ENCODE results near the gene KRT2.

KRT2 gene

DNA sequence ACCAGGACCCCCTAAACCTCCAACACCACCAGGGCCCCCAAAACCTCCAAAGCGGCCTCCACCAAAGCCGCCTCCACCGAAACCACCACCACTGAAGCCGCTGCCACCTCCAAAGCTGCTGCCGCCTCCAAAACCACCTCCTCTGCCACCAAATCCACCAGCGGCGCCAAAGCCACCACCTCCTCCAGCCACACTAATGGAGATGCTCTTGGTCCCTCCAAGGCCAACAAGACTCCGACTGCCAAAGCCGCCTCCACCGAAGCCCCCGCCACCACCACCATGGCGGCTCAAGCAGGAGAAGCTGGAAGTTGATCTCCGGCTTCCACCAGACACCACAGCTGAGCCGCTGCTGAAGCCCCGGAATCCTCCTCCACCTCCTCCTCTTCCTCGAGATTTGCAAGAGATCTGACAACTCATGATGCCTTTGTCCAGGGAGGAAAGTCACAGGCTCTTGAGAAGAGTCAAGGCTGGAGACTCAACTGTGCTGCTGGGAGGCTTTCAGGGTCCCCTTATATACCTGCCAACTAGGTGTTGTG, at the start of gene KRT2:
TSS of gene KRT2 (minus strand) at position 486 of the 536 bp plus-strand sequence. CDS start at position 417, 69 bp downstream.
- no peak for DNase-seq

DNA sequence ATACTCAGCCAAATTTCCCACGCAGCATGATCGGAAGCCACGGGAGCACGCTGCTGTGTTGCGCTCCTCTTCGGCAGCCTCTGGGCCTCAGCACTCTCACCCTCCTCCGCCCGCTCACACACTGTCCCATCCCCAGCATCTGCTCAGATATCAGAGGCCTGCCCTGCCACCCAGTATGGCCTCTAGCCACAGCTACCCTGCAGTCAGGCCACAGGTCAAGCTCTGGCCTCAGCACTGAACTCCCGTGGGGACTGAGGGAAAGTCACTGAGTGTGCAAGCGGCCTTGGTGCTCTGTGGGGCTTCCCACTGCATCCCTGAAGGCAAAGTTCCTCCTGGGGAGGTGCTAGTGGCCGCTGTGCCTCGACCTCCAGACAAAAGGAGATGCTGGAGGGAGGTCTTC, 49.3 kb upstream of the KRT2 start:
- no peak for DNase-seq

DNA sequence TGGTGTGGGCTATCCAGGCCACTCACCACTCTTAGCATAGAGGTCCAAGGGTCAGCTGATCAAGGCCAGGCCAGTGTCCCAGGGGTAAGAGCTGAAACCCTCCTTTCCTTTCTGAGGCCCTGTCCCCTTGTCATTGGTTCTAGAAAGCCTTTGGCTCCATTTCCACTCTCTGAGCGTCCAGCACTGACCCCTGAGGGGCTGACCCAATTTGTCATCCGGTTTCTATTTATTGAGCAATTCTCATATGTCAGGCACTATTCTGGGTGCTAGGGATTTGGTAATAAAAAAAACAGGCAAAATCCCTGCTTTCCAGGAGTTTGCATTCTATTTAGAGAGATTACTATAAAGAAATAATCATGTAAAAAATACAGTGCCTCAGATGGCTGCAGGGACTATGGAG, 47.9 kb upstream of the KRT2 start:
- DNase-seq: no peak

DNA sequence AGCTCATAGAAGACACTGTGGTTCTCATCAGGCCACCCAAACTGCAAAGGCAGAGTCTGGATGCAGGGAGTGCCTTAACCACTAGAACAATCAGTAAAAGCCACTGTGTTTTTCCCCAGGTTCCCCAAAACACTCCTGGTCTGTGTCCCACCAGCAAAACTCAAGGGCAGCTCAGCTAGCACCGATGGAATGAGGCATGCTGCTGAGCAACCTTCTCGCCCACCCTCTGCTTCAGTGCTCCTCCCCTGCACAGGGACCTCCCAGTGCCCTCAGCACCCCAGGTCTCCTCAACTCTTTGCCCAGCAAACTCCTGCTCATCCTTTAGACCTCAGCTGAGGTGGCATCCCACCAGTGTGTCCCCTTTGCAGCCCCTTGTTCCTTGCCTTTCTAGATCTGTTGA, 47.4 kb upstream of the KRT2 start:
- no peak for DNase-seq

DNA sequence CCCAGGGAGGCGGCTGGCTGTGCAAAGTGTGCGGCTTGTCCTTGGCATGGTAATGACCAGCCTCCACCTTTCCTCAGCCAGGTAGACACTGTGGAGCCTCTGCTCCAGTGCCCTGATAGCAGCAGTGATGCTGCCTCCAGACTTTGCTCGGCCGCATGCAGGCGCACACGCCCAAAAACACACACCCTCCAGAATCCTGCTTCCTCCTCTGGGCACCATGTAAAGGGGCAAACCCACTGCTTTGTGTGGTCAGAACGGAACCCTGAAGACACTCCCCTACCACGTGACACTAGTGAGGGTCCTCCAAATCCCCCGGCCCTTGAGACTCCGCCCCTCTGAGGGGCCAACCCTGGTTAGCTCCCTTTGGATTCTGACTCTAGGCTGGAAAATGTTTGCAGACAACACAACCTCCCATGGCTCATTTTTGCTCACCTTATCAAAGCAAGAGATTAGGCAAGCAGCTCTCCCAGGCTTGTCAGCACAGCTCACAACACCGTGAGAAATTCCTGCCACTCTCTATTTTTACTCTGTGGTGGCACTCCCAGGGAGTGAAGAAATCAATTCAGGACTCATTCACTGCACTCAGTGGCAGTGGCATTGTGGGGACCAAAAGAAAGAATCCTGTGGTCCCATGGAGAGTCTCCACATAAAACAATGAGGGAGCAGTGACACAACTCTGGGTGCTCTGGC, 46.8 kb upstream of the KRT2 start:
- DNase-seq: no peak

DNA sequence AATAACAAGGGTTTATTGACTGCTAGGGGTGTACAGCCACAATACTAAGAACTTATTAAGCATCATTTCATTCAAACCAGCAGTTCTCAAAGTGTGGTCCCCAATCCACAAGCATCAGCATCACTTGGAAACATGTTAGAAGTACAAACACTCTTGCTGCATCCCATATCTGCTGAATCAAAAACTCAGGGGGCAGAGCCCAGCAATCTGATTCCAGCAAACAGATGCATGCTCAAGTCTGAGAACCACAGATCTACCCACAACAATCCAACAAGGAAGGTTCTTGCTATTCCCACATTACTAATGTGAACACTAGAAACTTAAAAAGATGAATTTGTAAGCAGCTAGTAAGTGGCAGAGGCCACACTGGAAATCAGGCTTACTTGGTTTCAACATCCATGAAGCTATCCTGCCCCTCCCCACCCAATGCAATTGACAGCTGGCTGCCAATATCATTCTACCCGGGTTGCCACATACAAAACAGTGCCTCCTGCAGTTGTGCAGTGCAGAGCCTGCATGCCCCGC, 45.1 kb upstream of the KRT2 start:
- no peak for DNase-seq

DNA sequence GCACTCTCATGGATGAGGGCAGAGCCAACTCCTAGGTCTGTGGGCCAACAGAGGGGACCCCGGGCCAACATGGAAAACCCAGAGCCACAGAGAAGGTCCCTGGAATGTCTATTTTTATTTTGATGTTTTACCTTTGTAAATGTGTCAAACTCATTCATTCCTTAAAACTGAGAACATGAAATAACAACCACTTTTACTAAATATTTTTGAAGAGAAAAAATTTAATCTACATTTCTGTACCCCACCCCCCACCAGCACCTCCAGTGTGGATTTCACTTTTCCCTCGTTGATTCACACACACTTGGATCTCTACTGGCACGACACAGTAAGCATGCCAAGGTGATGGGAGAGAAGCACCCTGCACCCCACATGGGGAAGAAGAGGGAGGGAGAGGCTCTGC, 44.6 kb upstream of the KRT2 start:
- no peak for DNase-seq

DNA sequence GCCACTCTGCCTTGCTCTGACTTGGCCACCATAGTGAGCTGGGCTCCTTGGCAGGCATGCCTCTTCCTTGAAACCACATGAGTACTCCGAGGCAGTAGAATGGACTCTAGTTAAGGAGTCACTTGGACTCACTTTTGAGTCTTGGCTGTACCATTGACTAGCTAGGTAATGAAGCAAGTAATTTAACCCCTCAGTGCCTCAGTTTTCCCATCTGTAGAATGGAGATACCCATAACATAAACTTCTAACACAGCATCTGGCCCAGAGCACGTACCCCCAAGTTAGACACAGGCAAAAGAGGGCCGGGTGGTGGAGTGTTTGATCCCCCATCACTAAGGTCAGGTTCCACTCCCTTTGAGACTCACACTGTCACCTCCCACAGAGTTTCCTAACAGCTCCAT, 43.0 kb upstream of the KRT2 start:
- no peak for DNase-seq

DNA sequence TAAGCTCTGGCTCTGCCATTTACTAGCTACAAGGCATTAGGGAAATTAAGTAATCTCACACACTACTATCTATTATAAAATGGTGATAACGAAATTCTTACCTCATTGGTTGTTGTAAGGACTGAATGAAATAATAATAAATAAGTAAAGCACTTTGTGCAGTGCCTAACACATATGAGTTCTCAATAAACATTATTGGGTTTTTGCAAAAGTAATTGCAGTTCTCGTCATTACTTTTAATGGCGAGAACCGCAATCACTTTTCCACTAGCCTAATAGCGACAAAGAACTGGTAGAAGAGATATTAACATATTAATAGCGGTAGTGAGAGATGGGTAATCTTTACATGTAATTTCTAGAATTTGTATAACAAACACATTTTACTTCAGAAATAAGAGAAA, 42.1 kb upstream of the KRT2 start:
- DNase-seq: no peak

DNA sequence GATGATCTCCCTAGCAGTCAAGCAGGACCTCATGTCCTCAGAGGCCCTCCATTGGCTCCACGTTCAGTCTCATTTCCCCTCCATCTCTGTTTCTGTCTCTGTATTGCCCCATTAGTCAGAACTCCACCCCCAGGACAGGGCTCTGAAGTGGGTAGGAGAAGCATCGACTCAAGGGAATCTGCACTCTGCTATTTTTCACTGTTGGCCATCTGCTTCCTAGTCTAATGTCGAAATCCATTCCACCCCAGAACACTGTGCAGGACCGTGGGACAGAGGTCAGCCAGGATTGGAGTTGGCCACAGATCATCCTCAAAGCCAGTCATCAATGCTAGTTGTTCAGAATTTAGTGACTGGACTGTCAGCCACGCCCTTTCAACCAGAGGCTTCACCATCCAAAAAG, 41.2 kb upstream of the KRT2 start:
- no peak for DNase-seq

DNA sequence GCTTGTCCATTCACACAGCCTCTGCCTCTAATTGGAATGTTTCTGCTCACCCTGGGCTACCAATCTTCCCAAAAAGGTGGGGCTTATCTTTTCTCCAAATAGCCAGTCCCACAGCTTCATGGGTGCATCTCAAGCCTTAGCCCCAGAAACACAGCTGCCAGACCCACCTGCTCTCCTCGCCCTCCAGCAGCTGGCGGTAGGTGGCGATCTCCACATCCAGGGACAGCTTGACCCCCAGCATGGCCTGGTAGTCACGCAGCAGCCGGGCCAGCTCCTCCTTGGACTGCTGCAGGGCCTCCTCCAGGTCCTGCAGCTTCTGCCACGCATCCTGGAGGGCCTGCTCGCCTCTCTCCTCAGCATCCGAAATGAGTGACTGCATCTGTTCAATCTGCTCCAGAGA, 40.2 kb upstream of the KRT2 start:
- DNase-seq: no peak

DNA sequence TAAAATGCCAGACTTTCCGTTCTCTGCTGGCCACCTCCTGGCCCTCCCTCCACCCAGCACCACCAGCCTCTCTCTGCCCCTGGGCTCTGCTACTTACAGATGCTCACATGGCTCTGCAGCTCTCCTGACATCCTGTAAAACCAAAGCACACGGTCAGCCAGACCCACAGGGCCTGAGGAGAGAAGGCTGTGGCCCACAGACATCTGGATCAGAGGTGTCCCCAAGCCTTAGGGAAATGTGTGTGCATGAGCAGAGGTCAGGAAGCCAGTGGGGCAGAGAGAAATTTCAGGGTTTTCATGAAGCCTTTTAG, 39.8 kb upstream of the KRT2 start:
- DNase-seq: no peak

DNA sequence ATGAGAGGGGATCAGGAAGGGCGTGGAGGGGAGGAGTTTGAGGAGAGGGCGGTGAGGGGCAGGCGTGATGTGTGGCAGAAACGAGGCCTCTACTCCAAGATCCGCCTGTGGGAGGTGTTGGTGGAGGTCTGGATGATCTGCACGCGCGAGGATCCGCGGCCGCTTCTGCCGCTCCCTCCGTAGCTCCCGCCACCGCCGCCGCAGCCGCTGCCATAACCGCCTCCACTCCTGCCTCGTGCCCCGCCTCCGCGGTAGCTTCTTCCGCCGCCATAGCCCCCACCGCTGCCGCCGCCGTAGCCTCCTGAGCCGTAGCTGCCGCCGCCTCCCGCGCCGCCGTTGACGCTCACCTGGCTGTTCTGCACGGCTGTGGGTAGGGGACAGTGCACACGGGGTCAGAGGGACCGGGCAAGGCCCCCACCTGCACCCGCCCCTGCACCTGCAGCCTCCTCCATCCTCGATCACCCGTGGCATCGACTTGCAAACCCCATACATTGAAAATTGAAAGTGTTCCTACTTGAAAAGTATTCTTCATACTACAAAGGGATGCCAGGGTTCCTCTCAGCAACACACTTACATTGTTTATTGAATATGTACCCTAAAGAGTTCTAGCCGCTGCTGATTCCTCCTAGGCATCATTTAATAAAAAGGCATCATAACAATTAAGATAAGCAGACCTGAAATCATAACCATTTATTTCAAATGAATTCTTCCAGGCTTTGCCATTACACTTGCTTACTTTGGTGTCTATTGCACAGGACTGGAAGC, 39.2 kb upstream of the KRT2 start:
- DNase-seq: no peak

DNA sequence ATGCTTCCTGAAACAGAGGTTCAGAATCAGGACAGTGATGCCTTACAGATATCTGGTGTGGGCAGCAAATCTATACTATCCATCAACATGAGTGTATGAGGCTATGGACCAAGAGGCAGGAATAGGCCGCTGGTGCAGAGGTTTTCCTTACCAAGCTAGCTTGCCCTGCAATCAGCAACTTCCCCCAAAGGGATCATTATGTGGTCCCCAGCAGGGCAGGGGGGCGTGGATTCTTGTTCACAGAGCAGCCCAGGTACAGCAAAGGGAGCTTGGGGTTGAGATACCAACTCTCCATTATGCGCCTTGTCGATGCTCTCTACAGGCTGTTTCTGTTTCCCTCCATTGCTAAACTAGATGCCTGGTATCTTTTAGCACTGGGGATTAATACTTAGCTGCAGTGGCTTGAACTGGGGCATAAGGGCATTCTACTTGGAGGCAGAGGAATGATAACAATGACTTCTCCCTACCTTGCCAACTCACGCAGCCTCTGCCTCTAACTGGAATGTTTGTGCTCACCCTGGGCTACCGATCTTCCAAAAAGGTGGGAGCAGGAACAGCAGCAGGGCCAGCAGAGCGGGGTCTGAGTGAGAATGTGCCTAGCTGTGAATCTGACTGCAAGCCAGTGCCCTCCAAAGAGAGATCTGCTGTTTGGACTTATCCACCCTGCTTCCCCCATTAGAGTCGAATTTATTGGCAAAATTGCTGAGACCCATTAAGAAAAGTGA, 38.5 kb upstream of the KRT2 start:
- no peak for DNase-seq

DNA sequence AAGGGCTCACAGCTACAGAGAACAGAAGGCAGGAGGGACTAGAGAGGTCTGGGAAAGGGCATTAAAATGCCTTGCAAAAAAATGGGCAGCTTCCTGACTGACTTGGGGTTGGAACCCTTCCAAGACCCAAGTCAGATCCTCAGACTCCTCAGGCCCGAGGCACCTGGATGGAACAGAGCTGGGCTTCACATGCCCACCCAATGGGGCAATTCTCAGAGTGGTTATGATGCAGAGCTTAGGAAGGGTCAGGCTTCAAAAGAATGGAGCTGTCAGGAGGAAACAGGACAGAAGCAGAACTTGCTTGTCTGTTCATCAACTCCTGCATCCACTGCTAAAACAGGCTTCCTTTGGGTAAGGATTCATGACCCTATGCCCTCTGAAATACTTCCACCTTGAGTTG, 37.9 kb upstream of the KRT2 start:
- DNase-seq: no peak

DNA sequence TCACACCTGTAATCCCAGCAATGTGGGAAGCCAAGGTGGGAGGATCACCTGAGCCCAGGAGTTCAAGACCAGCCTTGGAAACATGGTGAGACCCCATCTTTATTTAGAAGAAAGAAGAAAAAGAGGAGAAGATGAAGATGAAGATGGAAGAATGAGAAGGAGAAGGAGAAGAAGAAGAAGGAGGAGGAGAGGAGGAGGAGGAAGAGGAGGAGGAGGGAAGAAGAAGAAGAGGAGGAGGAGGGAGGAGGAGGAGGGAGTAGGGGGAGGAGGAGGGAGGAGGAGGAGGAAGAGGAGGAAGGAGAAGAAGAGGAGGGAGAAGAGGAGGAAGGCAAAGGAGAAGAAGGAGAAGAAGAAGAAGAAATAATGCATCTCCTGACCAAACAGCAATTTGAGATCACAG, 37.2 kb upstream of the KRT2 start:
- no peak for DNase-seq

DNA sequence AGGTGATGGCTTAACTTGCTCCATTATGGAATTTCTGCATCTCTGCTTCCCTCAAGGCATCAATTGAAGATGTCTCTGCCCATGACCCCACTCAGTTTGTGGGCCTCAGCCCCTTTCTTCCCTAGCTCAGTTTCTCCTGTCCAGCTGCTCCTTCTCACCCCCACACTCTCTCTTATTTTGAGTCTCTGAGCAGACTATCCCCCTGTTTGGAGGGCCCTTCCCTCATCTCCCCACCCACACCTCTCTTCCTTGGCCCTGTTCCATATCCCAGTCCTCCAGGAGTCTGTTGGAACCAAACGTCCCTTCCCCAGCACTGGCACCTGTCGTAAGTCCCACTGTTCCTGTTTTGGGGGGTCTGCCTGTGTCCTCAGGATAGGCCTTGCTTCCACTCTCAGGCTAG, 36.5 kb upstream of the KRT2 start:
- DNase-seq: no peak

DNA sequence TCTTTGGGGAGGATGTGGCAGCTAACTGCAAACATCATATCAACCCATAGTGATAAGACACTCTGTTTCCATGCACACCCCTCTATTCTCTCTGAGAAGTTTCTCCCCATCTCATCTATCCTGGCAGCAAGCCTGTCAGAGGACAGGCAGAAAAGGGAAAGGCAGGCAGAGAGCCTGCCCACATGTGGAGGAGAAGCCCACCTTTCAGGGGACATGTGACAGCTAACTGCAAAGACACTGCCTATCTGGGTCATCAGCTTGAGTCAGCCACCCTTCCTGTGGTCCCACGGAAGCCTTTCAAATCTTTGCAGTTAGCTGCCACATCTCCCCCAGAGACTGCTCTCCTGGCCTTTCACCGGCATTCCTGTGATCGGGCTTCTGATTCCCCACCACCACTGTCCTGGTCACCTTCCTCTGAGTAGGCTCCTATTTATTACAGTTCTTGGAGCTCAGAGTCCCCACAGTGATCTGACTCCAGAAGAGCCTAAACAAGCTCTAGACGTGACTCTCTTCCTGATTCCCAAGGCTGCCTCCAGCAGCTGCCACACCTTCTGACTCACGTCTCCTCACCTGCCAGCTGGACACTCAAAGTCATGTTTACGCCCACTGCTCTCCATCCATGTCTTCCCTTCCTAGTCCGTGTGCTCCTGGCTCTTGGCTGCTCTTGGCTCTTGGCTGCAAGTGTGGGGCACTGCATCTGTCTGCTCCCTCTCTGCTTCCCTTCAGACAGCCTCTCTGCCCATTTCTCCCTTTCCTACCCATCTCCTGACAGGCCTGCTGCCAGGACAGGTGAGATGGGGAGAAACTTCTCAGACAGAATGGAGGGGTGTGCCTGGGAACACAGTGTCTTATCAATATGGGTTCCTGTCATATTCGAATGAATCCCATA, 35.7 kb upstream of the KRT2 start:
- no peak for DNase-seq

DNA sequence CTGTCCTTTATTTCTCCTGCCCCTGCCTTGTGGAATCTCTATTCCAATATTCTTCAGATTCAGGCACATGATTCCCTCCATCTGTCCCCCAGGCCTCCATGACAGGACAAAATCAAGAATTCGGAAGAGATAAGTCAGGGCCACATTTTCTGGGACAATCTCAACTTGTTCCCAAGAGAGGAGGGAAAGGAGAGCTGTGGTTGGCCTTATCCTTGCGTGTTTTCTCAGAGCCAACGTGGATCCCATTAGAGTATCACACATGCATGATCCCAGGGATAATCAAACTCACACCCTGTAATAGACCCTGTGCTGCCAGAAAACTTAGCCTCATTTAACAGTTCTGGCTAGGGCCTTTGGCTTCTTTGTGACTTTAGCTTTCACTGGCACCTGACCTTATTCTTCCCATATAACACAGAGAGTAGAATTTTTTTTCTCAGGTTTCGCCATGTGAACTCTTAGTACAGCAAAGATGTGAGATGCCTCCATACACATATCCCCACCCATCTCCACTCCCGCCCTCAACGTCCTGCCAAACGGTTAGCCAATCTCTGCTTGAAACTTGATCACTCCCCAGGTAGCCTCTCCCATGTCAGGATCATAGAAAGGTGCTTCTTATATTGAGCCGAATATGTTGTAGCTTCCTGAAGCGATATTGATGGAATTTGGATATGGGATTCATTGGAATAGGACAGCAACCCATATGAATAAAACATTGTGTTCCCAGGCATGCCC, 34.9 kb upstream of the KRT2 start:
- no peak for DNase-seq

DNA sequence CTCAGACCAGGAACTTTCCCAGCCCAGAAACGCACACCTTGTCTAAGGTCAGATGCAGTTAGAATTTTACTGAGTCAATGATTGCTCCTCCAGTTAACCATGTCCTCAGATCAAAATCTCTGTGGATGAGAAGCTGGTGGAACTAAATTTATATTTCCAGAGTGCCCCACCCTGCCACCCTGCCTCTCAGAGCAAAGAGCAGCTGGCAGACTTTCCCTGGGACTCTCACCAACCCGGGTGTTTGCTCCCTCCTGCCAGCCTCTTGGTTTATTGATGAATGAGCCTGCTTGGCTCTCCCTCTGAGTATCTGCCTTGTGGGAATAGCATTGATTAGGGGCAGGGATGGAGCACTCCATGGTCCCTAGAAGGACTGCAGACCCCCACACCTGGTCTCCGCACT, 34.1 kb upstream of the KRT2 start:
- no peak for DNase-seq

DNA sequence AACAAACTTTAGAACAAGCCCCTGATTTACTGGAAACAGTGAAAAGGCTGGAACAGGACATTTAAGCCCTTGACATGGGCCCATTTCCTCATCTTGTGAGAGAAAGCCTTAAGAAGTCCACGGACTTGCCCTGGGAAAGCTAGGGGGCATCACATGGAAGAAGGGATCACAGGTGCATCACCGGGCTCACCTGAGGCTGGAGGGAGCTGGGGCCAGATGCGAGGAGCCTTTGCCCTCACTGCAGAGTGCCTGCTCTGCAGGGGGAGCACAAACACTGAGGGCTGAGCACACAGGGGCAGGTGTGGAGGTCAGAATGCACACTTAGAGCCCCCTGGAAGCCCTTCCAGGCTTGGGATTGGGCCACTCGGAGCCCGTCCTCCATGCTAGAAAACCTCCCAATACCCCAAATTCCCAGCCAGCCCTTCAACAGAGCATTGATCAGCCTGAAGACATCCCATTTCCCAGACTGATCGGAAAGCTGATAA, 33.4 kb upstream of the KRT2 start:
- DNase-seq: no peak

DNA sequence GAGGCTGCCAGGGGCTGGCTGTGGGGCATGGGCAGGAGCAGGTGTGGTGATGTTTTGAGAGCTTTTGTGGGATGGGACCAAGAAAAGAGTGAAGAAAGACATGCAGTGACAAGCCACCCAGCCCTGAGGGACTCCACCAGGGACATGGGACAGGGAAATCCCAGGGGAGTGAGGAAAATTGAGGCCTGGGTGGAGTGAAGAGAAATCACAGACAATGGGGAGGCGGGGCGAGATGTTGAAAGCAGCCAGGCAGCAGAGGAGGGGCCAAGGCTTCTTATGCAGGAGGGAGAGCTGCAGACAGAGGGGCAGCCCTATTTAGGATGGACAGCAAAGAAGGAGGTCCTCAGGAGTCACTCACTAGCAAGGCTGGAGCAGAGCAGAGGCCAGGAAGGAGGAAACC, 32.4 kb upstream of the KRT2 start:
- DNase-seq: no peak

Measured in NCI-H1930 (cell line).